ENCODE results near the gene CHTF18.
"Not testable (repeated sequence)": the region's sequence is repeated elsewhere in the genome, so short reads cannot be mapped to it uniquely, and the experiment has no call there.

The CHTF18 gene

GRCh38 chr16:813916-814412 is 25.5 kb downstream of the CHTF18 start:
- no peak for DNase-seq

DNA sequence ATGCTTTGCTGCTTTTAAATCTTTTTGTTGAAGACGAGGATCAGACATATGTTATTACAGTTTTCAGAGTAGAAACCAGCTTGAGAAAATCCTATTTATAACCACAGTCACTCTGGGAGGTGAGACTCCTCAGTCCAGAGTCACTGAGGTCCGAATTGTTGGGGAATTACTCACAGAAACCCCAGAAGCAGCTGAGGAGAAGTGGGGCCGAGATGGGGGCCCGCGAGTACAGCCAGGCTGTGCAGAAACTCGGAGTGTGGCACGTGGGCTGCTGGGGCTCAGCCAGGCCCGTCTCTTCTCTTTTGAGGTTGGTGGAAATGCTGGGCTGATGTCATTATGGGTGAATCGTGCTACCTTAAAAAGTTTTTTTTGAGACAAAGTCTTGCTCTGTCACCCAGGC is 26.6 kb downstream of the CHTF18 start:
- no peak for DNase-seq

GRCh38 chr16:815861-816260 is 27.4 kb downstream of the CHTF18 start:
- DNase-seq, result no peak

GRCh38 chr16:817001-817906 is 28.8 kb downstream of the CHTF18 start:
- DNase-seq, result peak; percentile 37

GRCh38 chr16:818132-818531 is 29.7 kb downstream of the CHTF18 start:
- no peak for DNase-seq

DNA sequence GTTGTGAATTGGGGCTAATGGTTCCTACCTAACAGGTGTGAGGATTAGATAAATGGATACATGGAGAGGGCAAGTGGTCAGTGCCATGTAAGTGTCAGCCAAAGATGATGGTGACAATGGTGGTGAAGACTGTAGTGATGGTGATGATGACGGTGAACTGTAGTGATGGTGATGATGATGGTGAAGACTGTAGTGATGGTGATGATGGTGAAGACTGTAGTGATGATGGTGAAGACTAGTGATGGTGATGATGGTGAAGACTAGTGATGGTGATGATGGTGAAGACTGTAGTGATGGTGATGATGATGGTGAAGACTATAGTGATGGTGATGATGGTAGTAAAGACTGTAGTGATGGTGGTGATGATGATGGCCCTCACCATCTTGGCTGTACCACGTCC is 30.2 kb downstream of the CHTF18 start:
- no peak for DNase-seq

DNA sequence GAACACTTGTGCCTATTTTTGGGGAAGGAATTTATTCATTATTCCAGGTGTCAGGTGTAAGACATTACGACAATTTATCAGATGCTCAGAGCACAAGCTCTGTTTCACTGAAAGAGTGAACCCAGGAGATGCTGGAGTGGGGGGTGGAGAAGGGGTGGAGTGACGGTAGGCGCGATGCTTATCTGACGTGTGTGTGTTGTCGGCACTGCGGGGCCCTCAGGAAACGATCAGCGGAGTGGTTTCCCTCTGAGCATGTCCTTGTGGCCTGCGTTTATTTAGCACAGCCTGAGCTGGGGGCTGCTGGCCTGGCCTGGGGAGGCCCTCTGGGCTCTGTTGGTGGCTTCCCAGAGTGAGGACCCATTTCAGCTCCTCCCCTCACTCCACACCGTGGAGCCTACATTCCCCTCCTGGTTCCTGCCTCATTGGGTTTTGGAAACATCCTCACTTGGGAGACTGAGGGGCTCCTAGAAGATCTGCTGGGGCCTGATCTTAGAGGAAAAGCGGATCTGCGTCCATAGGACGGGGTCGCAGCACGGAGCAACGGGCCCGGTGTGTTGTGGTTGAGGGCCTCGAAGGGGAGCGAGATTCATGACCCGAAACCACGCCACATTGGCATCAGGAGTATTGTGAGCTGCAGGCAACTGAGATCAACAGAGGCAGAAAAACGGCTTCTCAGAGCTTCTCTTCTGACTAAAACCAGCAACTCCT is 31.1 kb downstream of the CHTF18 start:
- no peak for DNase-seq

DNA sequence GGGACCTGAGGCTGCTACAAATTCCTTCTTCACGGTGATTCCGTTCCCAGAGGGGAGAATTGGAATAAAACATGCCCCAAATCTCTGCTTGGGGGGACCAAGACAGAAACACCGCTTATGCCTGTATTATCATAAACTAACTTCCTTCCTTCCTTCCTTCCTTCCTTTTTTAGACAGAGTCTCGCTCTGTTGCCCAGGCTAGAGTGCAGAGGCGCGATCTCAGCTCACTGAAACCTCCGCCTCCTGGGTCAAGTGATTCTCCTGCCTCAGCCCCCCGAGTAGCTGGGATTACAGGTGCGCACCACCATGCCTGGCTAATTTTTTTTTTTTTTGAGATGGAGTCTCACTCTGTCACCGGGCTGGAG is 31.6 kb downstream of the CHTF18 start:
- not testable (repeated sequence) for DNase-seq

DNA sequence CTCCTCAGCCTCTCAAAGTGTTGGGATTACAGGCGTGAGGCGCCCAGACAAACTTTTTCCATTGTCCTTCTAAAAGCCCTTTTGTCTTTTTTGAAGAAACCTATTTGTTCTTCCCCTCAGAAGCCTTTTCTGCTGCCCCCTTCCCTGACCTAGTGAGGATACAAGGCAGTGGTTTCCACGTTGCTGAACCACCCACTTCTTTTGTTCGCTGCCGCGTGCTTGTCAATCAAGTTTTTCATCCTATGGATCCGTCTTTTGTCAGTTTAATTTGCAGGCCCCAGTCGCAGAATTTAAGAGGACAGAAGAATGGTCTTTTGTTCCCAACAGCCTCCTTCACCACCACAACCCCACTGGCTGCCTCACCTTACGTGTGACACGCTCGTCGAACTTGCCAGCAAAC is 32.3 kb downstream of the CHTF18 start:
- DNase-seq, result no peak

DNA sequence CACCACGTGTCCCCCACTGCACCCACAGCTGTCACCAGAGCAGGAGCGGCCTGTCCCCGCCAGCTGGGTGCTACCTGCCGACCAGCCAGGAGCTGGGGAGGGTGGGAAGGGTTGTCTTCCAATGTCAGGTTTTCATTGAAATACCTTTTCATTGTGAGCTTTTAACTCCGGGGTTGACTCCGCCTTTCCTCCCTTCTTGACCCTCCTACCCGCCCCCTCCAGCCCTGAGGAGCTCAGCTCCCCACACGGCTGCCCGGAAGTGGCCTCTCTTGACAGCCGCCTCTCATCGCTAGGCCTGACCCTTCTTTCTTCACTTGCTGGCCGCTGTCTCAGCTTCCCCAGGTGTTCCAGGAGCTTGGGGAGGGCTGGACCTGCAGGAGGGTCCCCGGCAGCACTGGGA is 33.3 kb downstream of the CHTF18 start:
- no peak for DNase-seq

DNA sequence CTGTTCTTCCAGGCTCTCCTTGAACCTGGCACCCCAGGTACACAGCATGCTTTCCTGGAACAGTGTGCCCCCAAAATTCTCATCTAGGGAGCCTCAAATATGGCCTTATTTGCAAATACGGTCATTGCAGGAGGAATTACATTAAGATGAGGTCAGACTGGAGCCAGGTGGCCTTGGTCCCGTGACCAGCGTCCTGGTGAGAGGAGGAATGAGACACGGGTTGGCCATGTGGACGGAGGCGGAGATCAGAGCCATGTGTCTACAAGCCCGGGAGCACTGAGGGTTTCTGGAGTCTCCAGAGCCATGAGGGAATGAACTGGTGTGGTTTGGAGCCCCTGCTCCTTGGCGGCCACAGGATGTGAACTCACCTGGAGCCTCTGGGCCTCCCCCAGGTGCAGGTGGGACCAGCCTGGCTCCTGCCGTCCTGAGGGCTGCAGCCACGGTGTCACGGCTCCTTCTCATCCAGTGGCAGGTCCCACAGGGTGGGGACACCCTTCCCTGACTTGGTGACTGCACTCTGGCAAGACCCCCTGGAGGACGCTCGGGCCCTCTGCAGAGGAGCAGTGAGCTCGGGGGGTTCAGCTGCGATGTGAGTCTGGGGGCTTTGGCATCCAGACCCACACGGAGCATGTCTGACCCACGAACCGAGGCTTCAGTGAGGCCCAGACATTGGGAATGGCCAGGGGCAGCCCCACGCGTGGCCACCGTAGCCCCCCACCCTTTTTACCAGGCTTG is 33.9 kb downstream of the CHTF18 start:
- DNase-seq, result peak; percentile 48

- DNase-seq, result no peak
These were observed 34.5 kb downstream of the CHTF18 start for GRCh38 chr16:822909-823297.

GRCh38 chr16:824194-824593 is 35.8 kb downstream of the CHTF18 start:
- no peak for DNase-seq

- no peak for DNase-seq
These were observed 36.2 kb downstream of the CHTF18 start for GRCh38 chr16:824601-825000.

- DNase-seq, result no peak
These were observed 37.1 kb downstream of the CHTF18 start for GRCh38 chr16:825341-826061.

- DNase-seq, result no peak
These were observed 39.1 kb downstream of the CHTF18 start for GRCh38 chr16:827513-827912.

DNA sequence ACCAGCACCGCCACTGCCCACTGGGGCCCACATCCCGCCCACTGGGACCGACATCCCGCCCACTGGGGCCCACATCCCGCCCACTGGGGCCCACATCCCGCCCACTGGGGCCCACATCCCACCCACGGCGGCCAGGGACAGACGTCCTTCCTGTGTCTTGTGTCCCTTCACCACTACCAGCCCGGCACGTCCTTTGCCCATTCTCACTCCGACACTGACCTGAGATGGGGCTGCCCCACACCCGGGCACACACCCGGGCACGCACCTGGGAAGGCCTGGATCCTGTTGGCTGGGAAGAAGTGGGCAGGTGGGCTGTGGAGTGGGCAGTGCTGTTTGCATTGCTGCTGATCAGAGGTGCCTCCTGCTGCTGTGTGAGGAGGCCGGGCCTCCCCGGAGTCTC is 40.5 kb downstream of the CHTF18 start:
- DNase-seq, result no peak

- DNase-seq, result no peak
These were observed 41.9 kb downstream of the CHTF18 start for GRCh38 chr16:830107-830870.

- no peak for DNase-seq
These were observed 42.6 kb downstream of the CHTF18 start for GRCh38 chr16:830871-831570.

DNA sequence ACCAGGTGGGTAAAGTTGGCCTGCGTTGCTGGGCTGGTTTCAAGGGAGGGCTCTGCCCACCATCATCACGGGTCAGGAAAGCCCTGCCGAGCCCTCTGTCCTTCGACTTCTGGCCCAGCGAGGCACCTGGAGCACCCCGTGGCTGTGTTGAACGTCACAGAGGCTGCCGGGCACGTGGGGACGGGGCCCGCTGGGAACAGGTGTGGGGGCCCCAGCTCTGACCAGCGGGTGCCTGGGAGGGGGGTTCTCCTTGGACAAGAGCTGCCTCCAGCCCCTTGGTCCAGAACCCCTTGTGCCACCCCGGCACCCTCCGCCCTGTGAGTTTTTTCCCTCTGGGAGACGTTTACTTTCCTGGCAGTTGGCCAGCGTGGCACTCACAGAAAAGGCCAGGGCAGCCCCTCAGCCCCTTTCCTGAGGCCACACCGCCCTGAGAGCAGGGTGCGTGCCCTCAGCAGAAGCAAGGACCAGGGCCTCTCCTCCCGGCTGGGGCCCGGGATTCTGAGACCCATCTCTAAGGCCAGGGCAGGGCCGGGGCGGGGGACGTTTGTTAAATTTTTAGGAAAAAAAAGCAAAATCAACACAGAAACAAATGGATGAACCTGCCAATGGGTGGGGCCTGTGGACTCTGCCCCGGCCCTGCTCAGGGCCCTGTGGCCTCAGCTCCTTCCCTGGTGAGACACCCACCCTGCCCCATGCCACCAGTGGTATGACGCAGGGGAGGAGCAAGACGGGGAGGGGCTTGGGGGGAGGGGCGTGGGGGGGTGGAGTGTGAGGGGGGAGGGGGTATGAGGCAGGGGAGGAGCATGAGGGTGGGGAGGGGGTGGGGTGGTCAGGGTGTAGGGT is 43.4 kb downstream of the CHTF18 start:
- DNase-seq, result no peak
